CD14-positive monocyte (primary cell): ENCODE data around the gene NEURL1B. TPM values are rescaled to one million over a fixed set of nuclear protein-coding genes. Genes with fewer than 3 reads are reported as not detected.
"Not testable (repeated sequence)": the region's sequence is repeated elsewhere in the genome, so short reads cannot be mapped to it uniquely, and the experiment has no call there.

Experiments used
- DNase-seq, 3 donors: peaks; one replicate each; pipeline ENCODE4 v3.0.0-alpha.2; 2011 to 2022
- H2AFZ ChIP-seq: 2 replicates; pipeline ENCODE4 v1.6.0; 2012; ENCODE audit warnings: mild to moderate bottlenecking, low read depth, low read length, inconsistent platforms; ENCODE audit not compliant: insufficient read depth, poor library complexity, severe bottlenecking
- H3K27ac ChIP-seq, 2 donors: 1 replicate in 1 of 2; 2 replicates in 1 of 2; pipeline ENCODE4 v1.5.1; 2012 to 2013; ENCODE audit warnings: low read length in 2 of 2, control low read depth in 1 of 2, inconsistent platforms in 1 of 2, low read depth in 1 of 2, mild to moderate bottlenecking in 1 of 2
- H3K27me3 ChIP-seq, 2 donors: one replicate each; pipeline versions ENCODE4 v1.6.0 to v1.6.1; 2011 to 2013; ENCODE audit warnings: low read length in 2 of 2; ENCODE audit not compliant: control insufficient read depth in 2 of 2, insufficient read depth in 2 of 2
- H3K36me3 ChIP-seq, 2 donors: replicated peaks in 1 of 2; 1 replicate in 1 of 2; 2 replicates in 1 of 2; pipeline versions ENCODE4 v1.5.1 to v1.6.1; 2012 to 2013; ENCODE audit warnings: low read length in 2 of 2, control low read depth in 1 of 2, inconsistent platforms in 1 of 2, mild to moderate bottlenecking in 1 of 2; ENCODE audit not compliant: insufficient read depth in 2 of 2, control insufficient read depth in 1 of 2
- H3K4me1 ChIP-seq, 2 donors: 1 replicate in 1 of 2; 2 replicates in 1 of 2; pipeline versions ENCODE4 v1.5.1 to v1.6.1; 2012 to 2013; ENCODE audit warnings: low read length in 2 of 2, control low read depth in 1 of 2, inconsistent platforms in 1 of 2, mild to moderate bottlenecking in 1 of 2, moderate library complexity in 1 of 2; ENCODE audit not compliant: insufficient read depth in 2 of 2, control insufficient read depth in 1 of 2
- H3K4me2 ChIP-seq: replicated peaks from 2 replicates; pipeline ENCODE3; 2012; ENCODE audit warnings: low read length, moderate library complexity, mild to moderate bottlenecking; ENCODE audit not compliant: poor library complexity, severe bottlenecking; ENCODE audit errors: extremely low read depth
- H3K4me3 ChIP-seq, 3 experiments: fragments of 200-600 bp in 1 of 3; sonication (generic) in 1 of 3; replicated peaks in 1 of 3; 1 replicate in 2 of 3; 2 replicates in 1 of 3; pipeline ENCODE4 v1.5.1; 2011 to 2013; ENCODE audit warnings: low read length in 3 of 3, mild to moderate bottlenecking in 3 of 3, control low read depth in 2 of 3, low read depth in 2 of 3, inconsistent platforms in 1 of 3, moderate library complexity in 1 of 3
- H3K79me2 ChIP-seq: 2 replicates; pipeline ENCODE4 v1.6.0; 2012; ENCODE audit warnings: mild to moderate bottlenecking, control low read depth, inconsistent platforms, low read length, moderate library complexity; ENCODE audit not compliant: insufficient read depth
- H3K9ac ChIP-seq: 2 replicates; pipeline ENCODE4 v1.6.0; 2017; ENCODE audit warnings: low read length, mild to moderate bottlenecking; ENCODE audit not compliant: insufficient read depth, poor library complexity, severe bottlenecking
- H3K9me3 ChIP-seq, 2 donors: replicated peaks in 1 of 2; 1 replicate in 1 of 2; 2 replicates in 1 of 2; pipeline versions ENCODE4 v1.5.1 to v1.6.1; 2012 to 2013; ENCODE audit warnings: low read length in 2 of 2, control low read depth in 1 of 2; ENCODE audit not compliant: control insufficient read depth in 1 of 2, insufficient read depth in 1 of 2
- H4K20me1 ChIP-seq: 2 replicates; pipeline ENCODE4 v1.6.0; 2012; ENCODE audit warnings: mild to moderate bottlenecking, low read length, control low read depth, moderate library complexity; ENCODE audit not compliant: insufficient read depth
- H3K27ac Mint-ChIP-seq, 7 donors: one replicate each; pipeline ENCODE4 v1.8.0; 2020; ENCODE audit warnings: mild to moderate bottlenecking in 7 of 7, mixed read lengths in 7 of 7, moderate library complexity in 6 of 7, inconsistent platforms in 2 of 7
- H3K27me3 Mint-ChIP-seq, 3 donors: one replicate each; pipeline ENCODE4 v1.8.0; 2021 to 2022; ENCODE audit warnings: low read depth in 3 of 3, mild to moderate bottlenecking in 3 of 3, mixed read lengths in 3 of 3, moderate library complexity in 3 of 3, inconsistent platforms in 1 of 3
- H3K36me3 Mint-ChIP-seq, 2 donors: one replicate each; pipeline ENCODE4 v1.8.0; 2020; ENCODE audit warnings: mixed read lengths in 2 of 2, inconsistent platforms in 1 of 2, mild to moderate bottlenecking in 1 of 2
- H3K4me1 Mint-ChIP-seq: one replicate; pipeline ENCODE4 v1.8.0; 2020; ENCODE audit warnings: mild to moderate bottlenecking, mixed read lengths
- H3K4me3 Mint-ChIP-seq, 2 donors: one replicate each; pipeline ENCODE4 v1.8.0; 2020; ENCODE audit warnings: mild to moderate bottlenecking in 2 of 2, mixed read lengths in 2 of 2, moderate library complexity in 1 of 2
- H3K9me3 Mint-ChIP-seq, 7 donors: one replicate each; pipeline ENCODE4 v1.8.0; 2020 to 2022; ENCODE audit warnings: mixed read lengths in 7 of 7, mild to moderate bottlenecking in 6 of 7, moderate library complexity in 6 of 7, inconsistent platforms in 2 of 7
- CTCF ChIP-seq: fragments of 200-600 bp; IDR thresholded peaks from one replicate; pipeline ENCODE4 v1.8.0; 2022; ENCODE audit warnings: antibody characterized with exemption, mild to moderate bottlenecking
- WGBS: methylation state at CpG from one replicate; pipeline ENCODE4 v1.1.5; 2013; ENCODE audit warnings: missing lambda C conversion rate; ENCODE audit not compliant: insufficient coverage; 5-methylcytosine and 5-hydroxymethylcytosine counted together
- intact Hi-C, 2 donors: fragments of 100-400 bp; cut with micrococcal nuclease; formaldehyde crosslinking; loops; one replicate each; pipeline versions ENCODE4 v1.15.0 to v1.15.1; 2023
- polyA plus RNA-seq, 3 donors: library from polyadenylated mRNA; depleted of rRNA in 1 of 3; unstranded in 2 of 3; stranded (reverse) in 1 of 3; fragments of 300-500 nt in 2 of 3; fragments of >200 nt in 1 of 3; fragmentation: Illumina TruSeq in 2 of 3; gene quantifications; 1 replicate in 2 of 3; 2 replicates in 1 of 3; pipeline ENCODE4 v1.2.3, GENCODE V29; 2012 to 2021

The NEURL1B gene
- polyA plus RNA-seq, 3 donors, result 0.01 TPM; not detected in 2

GRCh38 chr5:172648755-172649154, 7.7 kb downstream of the NEURL1B start:
- H3K27me3 Mint-ChIP-seq, result peaks cover under 1 to 3% (median 3%) of the 10 kb centered on the region in 3 donors
- H3K36me3 Mint-ChIP-seq, result peaks cover 3 to 8% of the 10 kb centered on the region in 2 donors
- peaks cover 27% of the 10 kb centered on the region for H3K4me1 Mint-ChIP-seq
- intact Hi-C loops, result no loop called here
- Histone ChIP-seq H3K79me2 (no peaks in the 10 kb centered on the region), H3K27me3 (peaks cover 0 to 5% of the 10 kb centered on the region in 2 donors), H3K4me3 (no peak overlapping the region), H3K9me3 (no peaks in the 10 kb centered on the region), H2AFZ (no peak overlapping the region), H3K4me1 (peaks cover 5 to 17% of the 10 kb centered on the region in 2 donors), H3K4me2 (no peak overlapping the region), H3K9ac (no peak overlapping the region), H4K20me1 (no peaks in the 10 kb centered on the region), H3K27ac (no peak overlapping the region), H3K36me3 (no peaks in the 10 kb centered on the region)
- no peaks in the 10 kb centered on the region for H3K9me3 Mint-ChIP-seq
- WGBS, result 89% methylated on average over 3 of the region's 3 CpGs
- no peak for TF ChIP-seq CTCF
- peak overlapping the region in 3 of 7 donors; percentile 35 to 75 (median 37) for H3K27ac Mint-ChIP-seq
- H3K4me3 Mint-ChIP-seq, result no peak overlapping the region
- DNase-seq, result no peak

GRCh38 chr5:172656496-172656895, 15.4 kb downstream of the NEURL1B start:
- WGBS, result no CpG with 5 or more reads among the region's 13 CpGs
- DNase-seq, H3K9ac ChIP-seq, H3K79me2 ChIP-seq, H3K4me3 Mint-ChIP-seq, H3K4me3 ChIP-seq, H2AFZ ChIP-seq, H3K27ac ChIP-seq, H3K4me2 ChIP-seq, H3K27me3 Mint-ChIP-seq, H3K36me3 ChIP-seq, H4K20me1 ChIP-seq, H3K27me3 ChIP-seq, H3K27ac Mint-ChIP-seq, intact Hi-C loops: not testable (repeated sequence)
- peaks cover 9 to 21% of the 10 kb centered on the region in 2 donors for H3K9me3 ChIP-seq
- peaks cover 15 to 24% (median 17%) of the 10 kb centered on the region in 7 donors for H3K9me3 Mint-ChIP-seq
- peaks cover 21% of the 10 kb centered on the region for H3K4me1 Mint-ChIP-seq
- H3K36me3 Mint-ChIP-seq, result peaks cover 3 to 18% of the 10 kb centered on the region in 2 donors
- H3K4me1 ChIP-seq, result peaks cover 7 to 14% of the 10 kb centered on the region in 2 donors

GRCh38 chr5:172657524-172658233, 16.6 kb downstream of the NEURL1B start:
- peaks cover 21% of the 10 kb centered on the region for H3K4me1 Mint-ChIP-seq
- not testable (repeated sequence) for H4K20me1 ChIP-seq
- peaks cover 3 to 15% of the 10 kb centered on the region in 2 donors for H3K36me3 Mint-ChIP-seq

More at GRCh38 chr5:172657524-172658233, 16.6 kb downstream of the NEURL1B start:
- H3K27ac Mint-ChIP-seq, H3K4me3 Mint-ChIP-seq, intact Hi-C loops, H3K79me2 ChIP-seq, H3K4me2 ChIP-seq, H3K9ac ChIP-seq, H3K27ac ChIP-seq, H3K4me3 ChIP-seq, H2AFZ ChIP-seq, H3K27me3 ChIP-seq, H3K27me3 Mint-ChIP-seq, DNase-seq, H3K36me3 ChIP-seq: not testable (repeated sequence)
- H3K9me3 Mint-ChIP-seq, result peaks cover 15 to 24% (median 17%) of the 10 kb centered on the region in 7 donors
- H3K4me1 ChIP-seq, result peaks cover 7 to 14% of the 10 kb centered on the region in 2 donors
- 93% methylated on average over 9 of the region's 17 CpGs for WGBS
- H3K9me3 ChIP-seq, result peaks cover 9 to 21% of the 10 kb centered on the region in 2 donors
